A673 (cell line): ENCODE results near the gene EIF2B2.

Experiments used
- CTCF ChIP-seq: fragments of 300-800, 200-600 bp; sonication (generic); conservative IDR thresholded peaks from 2 replicates; pipeline ENCODE4 v1.5.1; 2017; ENCODE audit warnings: low read depth, mild to moderate bottlenecking, antibody characterized with exemption, low read length, moderate library complexity, mixed read lengths
- EZH2 ChIP-seq: fragments of 200-600 bp; sonication (generic); IDR thresholded peaks from 2 replicates; pipeline ENCODE4 v1.6.1; 2017; ENCODE audit warnings: borderline replicate concordance, low read depth, mild to moderate bottlenecking, mixed read lengths, antibody characterized with exemption, low read length; ENCODE audit not compliant: poor library complexity, severe bottlenecking

DNA sequence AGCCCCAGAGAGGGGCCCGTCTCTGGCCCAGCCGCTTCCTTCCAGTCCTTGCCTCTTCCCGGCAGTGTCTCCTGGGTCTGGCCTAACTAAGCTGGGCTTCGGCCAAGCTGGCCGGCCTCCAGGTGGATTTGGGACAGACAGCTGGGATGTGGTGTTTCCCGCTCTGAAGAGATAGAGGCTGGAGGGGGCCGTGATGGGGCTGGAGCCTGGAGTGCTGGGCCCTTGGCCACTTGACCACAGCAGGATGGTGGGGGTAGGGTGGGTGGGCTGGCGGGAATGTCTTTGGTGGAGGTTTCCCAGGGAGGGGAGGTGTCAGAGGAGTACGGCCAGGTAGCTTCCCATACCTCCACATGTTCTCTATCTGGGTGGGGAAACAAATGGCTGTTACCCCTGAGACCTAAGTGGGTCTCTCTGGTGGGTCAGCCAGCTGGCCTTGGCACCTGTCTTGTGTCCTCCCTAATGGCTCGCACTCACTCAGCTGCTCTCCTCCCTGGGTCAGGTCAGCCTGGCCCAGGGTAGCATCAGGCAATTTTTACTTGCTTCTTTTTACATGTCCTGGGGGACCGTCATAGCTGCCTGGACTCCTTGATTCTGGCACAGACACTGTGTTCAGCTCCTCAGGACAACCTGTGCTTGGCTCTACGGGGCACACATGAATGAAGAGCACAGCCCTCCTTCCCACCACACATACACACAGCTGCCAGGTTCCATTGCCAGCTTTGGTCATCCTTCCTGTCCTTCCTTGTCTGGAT, 27.5 kb upstream of the EIF2B2 start:
- TF ChIP-seq EZH2 (no peak), CTCF (no peak)
